ENCODE data around the gene SLC8A1. TPM values are rescaled to one million over a fixed set of nuclear protein-coding genes. Genes with fewer than 3 reads are reported as not detected.

SLC8A1 gene
- total and polyA plus RNA-seq, 2 donors (not counting 1 experiment from before 2014, with no cell fraction given) = 0.07 to 0.20 TPM

GRCh38 chr2:40166006-40166405 is 285.9 kb downstream of the SLC8A1 start:
- H3K9me3 Mint-ChIP-seq (ENCODE audit: insufficient read depth) = no peaks in the 10 kb centered on the region
- ChIA-PET POLR2A (no interaction called here), CTCF (no interaction called here)
- no peak overlapping the region for H3K4me3 Mint-ChIP-seq
- H3K27ac Mint-ChIP-seq = no peak overlapping the region
- no peaks in the 10 kb centered on the region for H3K4me1 Mint-ChIP-seq
- Histone ChIP-seq H3K4me1 (ENCODE audit: control insufficient read depth in 2 of 2, insufficient read depth in 2 of 2, low read length in 2 of 2) (no peaks in the 10 kb centered on the region), H2AFZ (ENCODE audit: insufficient read depth, low read depth, low read length, poor library complexity, severe bottlenecking) (no peak overlapping the region), H3K9me3 (ENCODE audit: control extremely low read depth in 1 of 3, control insufficient read depth in 2 of 3, insufficient read depth in 1 of 3, low read length in 2 of 3) (no peaks in the 10 kb centered on the region), H3K4me3 (ENCODE audit: control extremely low read depth in 1 of 5, extremely low read depth in 1 of 5, insufficient read depth in 1 of 5, low read depth in 2 of 5, low read length in 4 of 5) (no peak overlapping the region), H4K20me1 (ENCODE audit: control insufficient read depth, insufficient read depth, low read length, poor library complexity, severe bottlenecking) (no peaks in the 10 kb centered on the region), H3K79me2 (ENCODE audit: control insufficient read depth, insufficient read depth, low read length) (no peaks in the 10 kb centered on the region), H3K27me3 (replicated peaks in 1 of 4; ENCODE audit: control extremely low read depth in 1 of 4, control insufficient read depth in 3 of 4, insufficient read depth in 4 of 4, low read length in 3 of 4) (no peaks in the 10 kb centered on the region), H3K27ac (ENCODE audit: low read length in 2 of 2) (no peak overlapping the region), H3K4me2 (replicated peaks; ENCODE audit: low read depth, low read length, poor library complexity, severe bottlenecking) (no peak overlapping the region), H3K36me3 (replicated peaks in 1 of 2; ENCODE audit: control extremely low read depth in 1 of 2, control insufficient read depth in 1 of 2, extremely low read depth in 1 of 2, insufficient read depth in 2 of 2, low read length in 1 of 2) (no peaks in the 10 kb centered on the region), H3K9ac (ENCODE audit: low read length) (no peak overlapping the region)
- intact Hi-C loops (cut with micrococcal nuclease) = no loop called here
- ATAC-seq (ENCODE audit: low read depth) = no peak
- H3K27me3 Mint-ChIP-seq = no peaks in the 10 kb centered on the region
- no peak for TF ChIP-seq EZH2 (IDR thresholded peaks at IDR 0.05; ENCODE audit: borderline replicate concordance, insufficient read depth, low read depth, low read length, poor library complexity, severe bottlenecking)
- TF ChIP-seq CTCF (IDR thresholded peaks at IDR 0.05) = no peak
- DNase-seq = no peak
- WGBS (ENCODE audit: insufficient coverage) = no CpG with 5 or more reads among the region's 2 CpGs

GRCh38 chr2:40165509-40165844 is 286.4 kb downstream of the SLC8A1 start:
- no peak overlapping the region for H3K4me3 ChIP-seq (ENCODE audit: control extremely low read depth in 1 of 5, extremely low read depth in 1 of 5, insufficient read depth in 1 of 5, low read depth in 2 of 5, low read length in 4 of 5)
- POLR2A ChIA-PET = no interaction called here
- H3K27me3 ChIP-seq (replicated peaks in 1 of 4; ENCODE audit: control extremely low read depth in 1 of 4, control insufficient read depth in 3 of 4, insufficient read depth in 4 of 4, low read length in 3 of 4) = no peaks in the 10 kb centered on the region
- WGBS (ENCODE audit: insufficient coverage) = 100% methylated on average over 1 of the region's 4 CpGs
- no peaks in the 10 kb centered on the region for H4K20me1 ChIP-seq (ENCODE audit: control insufficient read depth, insufficient read depth, low read length, poor library complexity, severe bottlenecking)
- ATAC-seq (ENCODE audit: low read depth) (no peak), DNase-seq (no peak)
- intact Hi-C loops (cut with micrococcal nuclease) = no loop called here
- H3K4me3 Mint-ChIP-seq = no peak overlapping the region
- no peak overlapping the region for H3K27ac Mint-ChIP-seq
- no peaks in the 10 kb centered on the region for H3K79me2 ChIP-seq (ENCODE audit: control insufficient read depth, insufficient read depth, low read length)
- no peaks in the 10 kb centered on the region for H3K4me1 ChIP-seq (ENCODE audit: control insufficient read depth in 2 of 2, insufficient read depth in 2 of 2, low read length in 2 of 2)
- no peak overlapping the region for H2AFZ ChIP-seq (ENCODE audit: insufficient read depth, low read depth, low read length, poor library complexity, severe bottlenecking)
- H3K4me1 Mint-ChIP-seq = no peaks in the 10 kb centered on the region
- TF ChIP-seq EZH2 (IDR thresholded peaks at IDR 0.05; ENCODE audit: borderline replicate concordance, insufficient read depth, low read depth, low read length, poor library complexity, severe bottlenecking) (no peak), CTCF (IDR thresholded peaks at IDR 0.05) (no peak)
- no peak overlapping the region for H3K27ac ChIP-seq (ENCODE audit: low read length in 2 of 2)
- CTCF ChIA-PET = no interaction called here
- H3K27me3 Mint-ChIP-seq = no peaks in the 10 kb centered on the region
- no peaks in the 10 kb centered on the region for H3K9me3 ChIP-seq (ENCODE audit: control extremely low read depth in 1 of 3, control insufficient read depth in 2 of 3, insufficient read depth in 1 of 3, low read length in 2 of 3)
- H3K36me3 ChIP-seq (replicated peaks in 1 of 2; ENCODE audit: control extremely low read depth in 1 of 2, control insufficient read depth in 1 of 2, extremely low read depth in 1 of 2, insufficient read depth in 2 of 2, low read length in 1 of 2) = no peaks in the 10 kb centered on the region
- no peak overlapping the region for H3K9ac ChIP-seq (ENCODE audit: low read length)
- no peak overlapping the region for H3K4me2 ChIP-seq (replicated peaks; ENCODE audit: low read depth, low read length, poor library complexity, severe bottlenecking)
- no peaks in the 10 kb centered on the region for H3K9me3 Mint-ChIP-seq (ENCODE audit: insufficient read depth)

Data from B cell (primary cell).